NCI-H1694 treated with DMSO at 0.1 percent for 48 hours (cell line): ENCODE measurements around the gene LRSAM1.

Experiments used
- DNase-seq: peaks from one replicate; lab custom pipeline; 2025; lab: John Stamatoyannopoulos, UW

The LRSAM1 gene

DNA sequence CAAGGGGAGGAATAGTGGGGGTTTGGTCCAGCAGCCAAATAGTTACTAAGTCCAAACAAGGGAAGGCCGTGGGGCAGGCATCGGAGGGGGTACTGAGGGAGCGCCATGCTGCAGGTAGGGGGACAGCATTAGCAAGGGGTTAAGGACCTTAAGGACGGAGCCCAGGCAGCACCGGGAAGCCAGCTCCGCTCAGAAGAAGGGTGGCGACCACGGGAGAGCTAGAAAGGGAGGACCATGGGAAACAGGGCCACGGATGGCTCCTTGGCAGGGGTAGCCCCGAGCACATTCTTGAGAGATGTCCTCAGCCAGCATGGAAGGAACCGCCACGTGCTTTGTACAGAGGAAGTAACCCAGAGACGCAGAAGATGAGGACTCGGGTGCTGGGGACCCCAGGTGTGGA, 84.5 kb downstream of the LRSAM1 start:
- no peak for DNase-seq

DNA sequence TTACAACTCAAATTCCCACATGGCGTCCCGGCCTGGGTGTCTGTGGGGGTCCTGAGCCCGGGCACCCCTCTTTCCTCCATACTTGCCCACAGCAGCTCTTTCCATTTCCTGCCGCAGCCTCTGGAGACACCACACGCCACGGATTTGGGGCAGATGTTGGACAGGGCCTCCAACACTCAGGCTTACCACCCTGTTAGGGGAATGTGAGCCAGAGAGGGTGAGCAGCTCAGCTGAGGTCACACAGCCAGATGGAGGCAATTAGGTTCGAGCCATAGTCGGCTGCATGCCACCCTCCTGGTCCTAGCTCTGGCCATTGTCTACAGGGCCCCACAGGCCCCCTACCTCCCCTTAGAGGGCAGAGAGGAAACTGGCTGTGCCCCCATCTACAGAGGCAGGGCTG, 85.2 kb downstream of the LRSAM1 start:
- no peak for DNase-seq

- DNase-seq: peak; percentile 69
These were observed 85.7 kb downstream of the LRSAM1 start for GRCh38 chr9:127537014-127537413.

GRCh38 chr9:127537792-127538191, 86.5 kb downstream of the LRSAM1 start:
- DNase-seq: peak; percentile 9

DNA sequence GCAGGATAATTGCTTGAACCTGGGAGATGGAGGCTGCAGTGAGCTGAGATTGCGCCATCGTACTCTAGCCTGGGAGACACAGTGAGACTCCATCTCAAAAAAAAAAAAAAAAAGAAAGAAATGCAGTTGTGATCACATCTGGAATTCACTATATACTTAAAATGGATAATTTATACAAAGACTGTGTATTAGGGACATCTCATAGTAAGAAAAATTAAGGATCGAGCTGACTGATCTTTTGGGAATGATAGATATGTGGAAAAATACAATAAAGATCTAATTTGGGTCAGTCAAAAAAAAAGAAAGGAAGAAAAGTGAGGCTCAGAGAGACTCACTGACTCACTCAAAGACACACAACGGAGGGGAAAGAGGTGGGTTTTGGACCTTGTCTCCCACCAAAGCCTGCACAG, 87.5 kb downstream of the LRSAM1 start:
- no peak for DNase-seq

DNA sequence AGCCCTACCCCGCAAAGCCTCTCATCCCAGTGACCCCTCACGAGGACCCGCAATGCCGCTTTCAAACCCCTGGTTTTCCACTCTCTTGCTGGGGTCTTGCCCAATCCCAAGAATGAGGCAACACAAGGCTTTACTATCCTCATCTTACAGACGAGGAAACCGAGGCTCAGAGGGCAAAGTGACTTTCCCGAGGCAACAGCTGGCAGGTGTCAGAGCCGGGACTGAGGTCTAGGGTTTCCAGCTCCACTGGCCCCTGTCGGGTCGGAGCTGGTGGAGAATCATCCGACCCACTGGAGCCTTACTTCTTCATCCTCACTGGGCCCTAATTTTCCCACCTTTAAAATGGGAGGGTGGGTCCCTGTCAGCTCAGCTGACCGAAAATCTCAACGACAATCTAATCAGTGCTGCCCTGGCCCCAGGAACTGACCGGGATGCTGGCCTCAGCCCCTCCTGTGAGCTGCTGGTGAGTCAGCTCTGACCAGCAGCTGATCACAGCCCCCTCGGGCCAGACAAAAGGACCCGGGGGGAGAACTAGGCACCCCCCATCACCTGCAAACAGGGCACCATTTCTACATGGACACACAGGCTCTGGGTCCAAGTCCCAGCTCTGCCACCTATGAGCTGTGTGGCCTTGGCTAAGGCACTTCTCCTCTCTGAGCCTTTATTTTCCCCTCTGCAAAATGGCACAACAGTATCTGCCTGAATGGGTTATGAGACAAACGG, 88.1 kb downstream of the LRSAM1 start:
- DNase-seq: no peak

- DNase-seq: no peak
These were observed 88.8 kb downstream of the LRSAM1 start for GRCh38 chr9:127539982-127540663.

DNA sequence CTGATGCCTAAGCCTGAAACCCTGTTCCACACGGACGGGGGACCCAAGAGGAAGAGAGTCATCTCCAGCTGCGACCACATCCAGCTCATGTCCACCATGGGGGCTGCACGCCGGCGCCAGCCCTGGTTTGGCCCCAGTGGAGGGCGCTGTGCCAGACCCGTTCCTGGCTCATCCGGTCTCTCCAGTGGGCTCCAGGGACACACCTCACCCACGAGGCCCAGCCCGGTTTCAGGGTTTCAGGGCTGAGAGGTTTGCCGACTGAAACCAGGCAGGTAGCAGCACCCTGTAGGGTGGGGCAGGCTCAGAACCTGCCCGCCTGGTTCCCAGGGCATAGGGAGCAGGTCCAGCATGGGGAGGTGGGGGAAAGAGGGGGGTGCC, 89.3 kb downstream of the LRSAM1 start:
- DNase-seq: no peak

DNA sequence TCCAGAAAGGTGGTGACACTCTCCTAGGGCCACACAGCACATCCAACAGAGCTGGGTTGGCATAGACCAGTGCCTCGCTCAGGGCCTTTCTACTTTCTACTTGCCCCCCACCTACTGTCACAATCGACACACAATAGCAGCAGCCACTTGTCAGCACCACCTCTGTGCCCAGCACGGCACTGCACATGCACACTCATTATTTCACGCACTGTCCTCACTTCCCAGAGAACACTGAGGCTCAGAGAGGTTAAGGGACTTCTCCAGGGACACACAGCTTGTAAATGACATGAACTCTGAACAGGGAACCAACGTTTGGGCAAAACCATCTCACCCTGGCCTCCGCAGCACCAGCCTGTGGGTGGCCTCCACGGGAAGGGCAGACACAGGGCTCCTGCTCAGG, 89.9 kb downstream of the LRSAM1 start:
- DNase-seq: no peak

- no peak for DNase-seq
These were observed 90.6 kb downstream of the LRSAM1 start for GRCh38 chr9:127541865-127542264.

DNA sequence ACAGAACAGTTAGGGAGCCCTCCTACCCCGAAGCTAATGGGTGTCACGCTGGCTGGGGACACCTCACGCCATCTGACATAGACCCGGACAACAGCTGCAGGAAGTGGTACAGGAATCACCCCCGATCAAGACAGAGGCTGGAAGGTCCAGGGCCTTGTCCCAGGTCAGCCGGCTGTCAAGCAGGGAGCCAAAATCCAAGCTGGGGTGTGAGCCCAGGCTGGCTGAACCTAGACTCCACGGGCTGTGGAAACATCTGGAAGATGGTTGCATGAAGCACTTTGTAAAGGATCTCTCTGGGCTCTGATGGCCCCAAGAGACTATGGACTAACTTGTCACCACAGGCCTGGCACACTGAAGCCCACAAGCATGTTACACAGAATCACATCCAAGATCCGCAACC, 91.9 kb downstream of the LRSAM1 start:
- DNase-seq: no peak

GRCh38 chr9:127543973-127544533, 92.7 kb downstream of the LRSAM1 start:
- DNase-seq: no peak

DNA sequence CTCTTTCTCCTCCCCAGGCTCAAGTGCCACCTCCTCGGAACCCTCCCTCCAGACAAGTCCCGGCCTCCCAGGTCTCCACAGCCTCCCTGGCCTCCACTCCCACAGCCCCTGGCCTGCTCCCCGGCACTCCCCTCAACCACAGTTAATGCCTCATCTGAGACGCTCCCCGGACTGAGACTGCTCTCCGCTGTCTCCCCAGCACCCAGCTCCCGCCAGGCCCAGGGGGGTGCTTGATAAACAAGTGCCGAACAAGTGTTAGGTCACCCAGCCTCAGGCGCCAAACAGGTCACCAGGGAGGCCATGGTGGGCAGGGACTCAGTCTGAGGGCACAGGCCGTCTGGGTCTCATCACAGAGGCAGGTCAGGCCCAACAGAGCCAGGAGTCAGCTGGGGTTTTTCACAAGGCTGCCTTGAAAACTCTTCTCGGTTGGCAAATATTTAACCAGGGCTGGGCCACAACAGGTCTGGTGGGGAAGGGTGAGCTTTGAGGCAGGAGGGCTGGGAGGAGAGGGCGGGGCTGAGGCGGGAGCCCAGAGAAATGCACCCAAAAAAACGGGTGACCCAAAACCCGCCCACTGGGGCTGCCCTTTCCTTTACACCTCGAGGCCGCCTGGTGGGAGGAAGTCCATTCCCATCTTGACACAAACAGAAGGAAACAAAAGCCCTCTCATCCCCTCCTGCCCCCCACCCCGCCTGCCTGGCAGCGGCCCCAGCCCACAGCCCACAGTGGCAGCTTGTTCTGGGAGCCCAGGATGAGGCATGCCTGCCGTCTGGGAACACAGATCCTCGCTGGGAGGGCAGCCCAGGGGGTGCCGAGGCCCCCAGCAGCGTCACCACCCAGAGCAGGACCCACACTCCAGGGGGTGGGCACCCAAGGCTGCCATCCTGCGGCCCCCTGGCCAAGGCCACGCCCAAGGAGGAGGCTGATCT, 94.2 kb downstream of the LRSAM1 start:
- peak; percentile 20 for DNase-seq

- no peak for DNase-seq
These were observed 95.0 kb downstream of the LRSAM1 start for GRCh38 chr9:127546125-127546832.

DNA sequence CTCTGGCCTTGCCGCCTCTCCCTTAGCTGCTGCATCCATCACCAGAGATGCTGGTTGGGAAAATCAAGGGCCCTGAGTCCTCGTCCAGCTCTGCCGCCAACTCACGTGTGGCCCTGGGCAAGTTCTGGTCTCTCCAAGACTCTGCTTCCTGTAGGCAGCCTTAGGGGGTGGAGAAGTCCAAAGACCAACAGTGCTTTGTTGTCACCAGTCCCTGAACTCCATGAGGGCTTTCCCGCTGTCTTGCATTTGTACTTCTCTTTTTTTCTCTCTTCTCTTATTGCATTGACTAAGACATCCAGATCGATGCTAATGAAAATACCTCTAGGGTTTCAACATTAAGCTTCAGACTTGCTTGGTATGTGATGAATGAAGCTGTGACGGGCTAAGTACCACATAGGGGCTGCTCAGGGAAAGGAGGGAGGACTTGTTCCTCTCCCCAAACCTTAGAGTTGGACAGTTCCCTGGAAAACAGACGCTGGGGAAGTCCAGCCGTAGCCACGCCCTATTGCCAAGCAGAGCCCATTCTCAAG, 97.1 kb downstream of the LRSAM1 start:
- DNase-seq: no peak

DNA sequence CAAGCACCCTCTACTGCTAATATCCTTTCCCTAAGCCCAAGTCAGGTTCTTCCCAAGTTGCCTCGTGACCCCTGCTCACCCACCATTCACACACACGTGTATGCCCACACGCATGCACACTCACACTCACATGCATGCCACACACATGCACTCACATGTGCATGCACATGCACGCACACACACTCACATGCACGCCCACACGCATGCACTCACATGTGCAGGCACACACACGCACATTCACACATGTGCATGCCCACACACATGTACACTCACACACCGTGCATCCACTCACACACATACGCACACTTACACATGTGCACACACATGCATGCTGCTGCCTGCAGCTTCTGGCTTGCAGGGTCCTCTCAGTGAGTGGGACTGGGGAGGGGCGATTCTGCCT, 97.9 kb downstream of the LRSAM1 start:
- DNase-seq: no peak

DNA sequence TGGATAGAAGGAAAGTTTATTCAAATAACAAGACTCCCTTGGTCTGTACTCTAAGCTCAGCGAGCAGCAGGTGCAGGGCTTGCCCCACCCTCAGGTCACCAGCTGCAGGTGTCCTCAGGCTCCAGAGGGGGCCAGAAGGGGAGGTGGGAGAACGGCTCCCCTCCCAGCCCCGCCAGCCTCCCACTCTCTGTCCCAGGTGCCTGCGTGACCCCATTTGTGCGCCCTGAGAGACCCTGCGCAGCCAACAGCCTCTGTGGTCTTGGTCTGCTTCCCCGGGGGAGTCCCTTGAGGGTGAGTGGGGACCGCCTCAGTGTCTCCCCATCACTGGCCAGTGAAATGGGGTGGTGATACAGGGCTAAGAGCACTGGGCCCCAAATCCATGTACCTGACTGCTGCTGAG, 98.4 kb downstream of the LRSAM1 start:
- DNase-seq: no peak

DNA sequence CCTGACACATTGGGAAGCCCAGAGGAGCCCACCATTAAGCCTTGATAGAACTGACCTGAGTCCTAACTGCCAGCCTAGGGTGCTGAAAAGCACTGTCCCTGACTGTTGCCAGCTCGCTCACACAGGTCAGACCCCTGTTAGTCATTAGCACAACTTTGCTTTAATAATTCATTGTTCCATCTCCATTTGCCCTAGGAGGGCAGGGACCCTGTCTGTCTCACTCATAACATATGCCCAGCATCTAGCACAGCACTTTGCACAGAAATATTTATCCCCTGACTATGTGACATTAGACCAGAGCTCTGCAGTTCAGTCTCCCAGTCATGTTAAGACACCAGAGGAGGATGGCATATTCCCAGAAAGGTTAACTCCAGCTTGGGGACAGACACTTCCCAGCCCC, 99.0 kb downstream of the LRSAM1 start:
- no peak for DNase-seq

GRCh38 chr9:127550751-127551150, 99.4 kb downstream of the LRSAM1 start:
- DNase-seq: no peak
